Dermis microvascular lymphatic vessel endothelial cell (primary cell): ENCODE measurements around the gene MPP2. TPM values are rescaled to one million over a fixed set of nuclear protein-coding genes. Genes with fewer than 3 reads are reported as not detected.
"Not testable (repeated sequence)": the region's sequence is repeated elsewhere in the genome, so short reads cannot be mapped to it uniquely, and the experiment has no call there.

ENCODE experiments used
- DNase-seq, 2 donors: peaks; one replicate each; pipeline versions ENCODE4 v3.0.0 to v3.0.0-alpha.2; 2010; ENCODE audit warnings: low read depth in 2 of 2
- total RNA-seq: library from RNA; depleted of rRNA; stranded (reverse); fragments of >200 nt; gene quantifications from 2 replicates; pipeline ENCODE4 v1.2.1, GENCODE V29; 2014

The MPP2 gene
- total RNA-seq, 1 donor from 2014 or later, result 0.13 TPM

DNA sequence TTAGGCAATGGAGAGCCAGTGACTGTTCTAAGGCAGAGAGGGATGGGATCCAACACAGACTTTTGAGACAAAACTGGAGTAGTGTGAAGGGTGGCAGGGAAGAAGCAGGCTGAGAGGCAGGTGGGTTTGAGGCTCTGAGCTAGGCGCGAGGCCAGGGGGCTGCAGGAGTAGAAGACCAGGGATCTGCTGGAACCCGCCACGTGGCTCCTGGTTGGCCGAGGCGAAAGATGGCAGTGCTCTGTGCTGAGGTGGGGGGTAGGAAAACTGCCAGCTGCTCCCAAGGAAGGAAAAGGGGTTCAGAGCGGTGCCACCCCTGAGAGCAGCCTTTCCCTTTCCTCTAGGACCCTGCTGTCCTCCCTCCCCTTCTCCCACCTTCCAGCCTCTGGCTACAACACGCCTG, 54.8 kb downstream of the MPP2 start:
- no peak for DNase-seq

DNA sequence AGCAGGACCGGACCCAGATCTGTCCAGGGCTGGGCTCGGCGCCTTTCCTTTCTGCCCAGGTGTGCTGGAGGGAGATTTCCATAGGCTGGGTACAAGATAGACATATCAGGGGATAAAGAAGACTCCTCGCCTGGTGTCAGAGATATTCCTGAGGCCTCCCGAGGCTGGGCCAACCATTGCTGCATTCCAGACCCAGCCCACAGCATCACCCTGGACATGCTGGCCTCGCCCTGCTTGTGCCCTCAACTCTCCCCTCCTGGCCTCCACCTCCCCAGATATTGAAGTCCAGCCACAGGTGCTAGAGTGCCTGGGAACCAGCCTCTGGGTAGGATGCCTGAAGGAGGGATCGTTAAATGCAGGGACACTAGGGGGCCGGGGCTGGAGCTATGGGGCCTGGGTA, 58.2 kb downstream of the MPP2 start:
- no peak for DNase-seq

DNA sequence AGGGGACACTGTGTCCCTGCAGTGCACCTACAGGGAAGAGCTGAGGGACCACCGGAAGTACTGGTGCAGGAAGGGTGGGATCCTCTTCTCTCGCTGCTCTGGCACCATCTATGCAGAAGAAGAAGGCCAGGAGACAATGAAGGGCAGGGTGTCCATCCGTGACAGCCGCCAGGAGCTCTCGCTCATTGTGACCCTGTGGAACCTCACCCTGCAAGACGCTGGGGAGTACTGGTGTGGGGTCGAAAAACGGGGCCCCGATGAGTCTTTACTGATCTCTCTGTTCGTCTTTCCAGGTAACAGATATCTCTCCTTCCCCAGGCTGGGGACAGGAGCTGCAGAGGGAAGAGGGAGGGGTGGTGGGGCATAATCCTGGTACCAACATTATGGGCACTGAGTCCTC, 58.7 kb downstream of the MPP2 start:
- no peak for DNase-seq

DNA sequence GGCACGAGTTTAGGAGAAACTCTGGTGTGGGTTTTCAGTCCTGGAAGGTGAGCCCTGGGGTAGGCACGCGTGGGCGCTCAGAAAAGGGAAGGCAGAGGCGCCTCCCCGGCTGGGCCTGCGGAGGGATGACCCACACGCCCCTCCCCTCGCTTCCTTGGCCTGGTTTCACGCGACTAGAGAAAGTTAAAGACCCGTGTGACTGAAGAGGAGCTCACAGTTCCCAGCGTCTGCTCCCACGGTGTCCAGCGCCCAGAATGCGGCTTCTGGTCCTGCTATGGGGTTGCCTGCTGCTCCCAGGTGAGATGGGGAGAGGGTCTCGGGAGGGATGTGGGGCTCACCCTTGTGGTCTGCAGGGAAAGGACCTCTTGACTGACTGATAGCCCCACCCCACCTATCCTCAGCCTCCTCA, 60.4 kb downstream of the MPP2 start, which contains the start of gene CD300LG:
Gene CD300LG, plus strand, starts transcription at position 214 of the 409 bp plus-strand sequence. Its CDS starts 41 bp downstream, at position 255.
- DNase-seq, result no peak

DNA sequence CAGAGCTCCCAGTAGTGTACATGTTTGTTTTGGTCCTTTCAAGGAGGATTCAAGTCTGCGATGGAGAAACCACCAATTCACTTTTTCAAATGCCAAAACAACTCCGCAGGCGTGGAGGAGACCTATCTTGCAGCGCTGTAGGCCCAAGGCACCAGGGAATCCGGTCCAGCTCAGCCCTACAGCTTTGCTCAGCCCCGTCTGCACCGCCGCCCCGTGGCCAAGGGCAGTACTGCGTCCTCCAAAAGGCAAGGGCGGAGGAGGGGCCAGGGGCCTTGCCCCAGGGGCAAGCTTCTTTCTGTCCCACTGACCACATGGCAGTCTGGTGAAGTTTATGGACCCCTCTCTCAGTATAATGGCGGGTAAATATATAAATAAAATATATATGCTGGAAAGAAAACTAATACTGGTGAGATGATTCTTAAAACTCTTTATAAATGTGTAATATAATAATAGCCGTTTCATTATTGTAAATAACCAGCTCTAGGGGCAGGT, 61.1 kb downstream of the MPP2 start:
- DNase-seq, result peak; percentile 12 to 65

DNA sequence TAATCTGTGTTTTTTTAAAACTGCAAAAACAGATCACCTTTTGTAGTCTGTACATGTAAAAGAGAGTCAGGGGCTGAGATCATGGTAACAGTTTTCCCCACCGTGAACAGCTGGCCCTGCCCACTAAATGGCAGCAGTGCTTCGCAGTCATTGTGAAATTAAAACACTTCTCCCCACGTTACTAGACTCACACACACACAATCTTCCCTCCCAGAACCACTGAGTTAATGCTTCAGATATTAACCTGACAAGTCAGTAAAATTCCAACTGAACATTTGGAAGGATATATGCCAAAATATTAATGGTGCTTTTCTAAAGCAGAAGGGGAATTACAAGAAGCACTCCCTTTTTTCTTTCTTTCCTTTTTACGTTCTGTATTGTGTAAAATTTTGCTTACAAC, 61.6 kb downstream of the MPP2 start:
- DNase-seq, result no peak

DNA sequence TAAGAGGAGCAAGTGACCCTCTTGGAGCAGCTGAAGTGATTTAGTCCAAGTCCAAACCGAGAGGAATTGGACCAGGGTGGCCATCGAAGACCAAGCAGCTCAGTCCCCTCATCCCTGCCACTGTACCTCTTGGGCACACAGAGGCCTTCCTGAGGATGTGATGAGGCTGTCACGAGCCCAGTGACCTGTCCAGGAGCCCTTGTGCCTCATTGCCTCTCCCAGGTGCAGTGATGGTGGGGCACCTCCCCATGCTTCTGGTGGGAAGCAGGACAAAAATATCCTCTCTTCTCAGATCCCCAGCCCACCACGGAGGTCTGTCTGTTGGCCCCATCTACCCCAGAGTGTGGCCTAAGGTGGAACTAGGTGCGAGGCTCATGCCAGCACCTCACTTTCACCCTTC, 63.1 kb downstream of the MPP2 start:
- no peak for DNase-seq

DNA sequence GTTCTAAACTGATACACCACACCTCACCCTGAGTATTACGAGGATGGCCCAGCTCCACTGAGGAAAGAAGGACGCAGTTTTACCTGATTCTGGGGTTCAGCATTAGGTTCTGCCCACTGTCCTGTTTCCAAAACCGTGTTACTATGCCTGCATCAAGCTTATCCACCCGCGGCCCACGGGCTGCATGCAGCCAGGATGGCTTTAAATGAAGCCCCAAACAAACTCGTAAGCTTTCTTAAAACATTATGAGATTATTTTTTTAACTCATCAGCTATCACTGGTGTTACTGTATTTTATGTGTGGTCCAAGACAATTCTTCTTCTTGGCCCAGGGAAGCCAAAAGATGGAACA, 64.4 kb downstream of the MPP2 start:
- DNase-seq, result no peak

DNA sequence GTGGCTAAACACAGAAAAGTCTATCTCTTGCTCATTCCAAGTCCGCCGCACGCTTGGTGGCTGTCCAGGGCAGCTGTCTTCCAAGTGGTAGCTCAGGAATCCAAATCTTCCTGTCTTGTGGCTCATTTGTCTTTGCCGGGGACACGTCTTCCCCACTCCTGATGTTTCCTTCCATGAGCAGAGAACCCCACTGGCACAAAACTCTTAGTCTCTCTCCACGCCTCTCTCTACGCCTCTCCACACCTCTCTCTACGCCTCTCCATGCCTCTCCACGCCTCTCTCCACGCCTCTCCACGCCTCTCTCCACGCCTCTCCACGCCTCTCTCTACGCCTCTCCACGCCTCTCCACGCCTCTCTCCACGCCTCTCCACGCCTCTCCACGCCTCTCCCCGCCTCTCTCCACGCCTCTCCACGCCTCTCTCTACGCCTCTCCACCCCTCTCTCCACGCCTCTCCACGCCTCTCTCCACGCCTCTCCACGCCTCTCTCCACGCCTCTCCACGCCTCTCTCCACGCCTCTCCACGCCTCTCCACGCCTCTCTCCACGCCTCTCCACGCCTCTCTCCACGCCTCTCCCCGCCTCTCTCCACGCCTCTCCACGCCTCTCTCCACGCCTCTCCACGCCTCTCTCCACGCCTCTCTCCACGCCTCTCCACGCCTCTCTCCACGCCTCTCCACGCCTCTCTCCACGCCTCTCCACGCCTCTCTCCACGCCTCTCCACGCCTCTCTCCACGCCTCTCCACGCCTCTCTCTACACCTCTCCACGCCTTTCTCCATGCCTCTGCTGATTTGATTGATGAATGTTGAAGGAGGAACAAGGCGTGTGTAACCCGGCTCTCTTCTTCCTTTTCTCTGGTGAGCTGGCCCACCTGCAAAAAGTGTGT, 65.0 kb downstream of the MPP2 start:
- not testable (repeated sequence) for DNase-seq

DNA sequence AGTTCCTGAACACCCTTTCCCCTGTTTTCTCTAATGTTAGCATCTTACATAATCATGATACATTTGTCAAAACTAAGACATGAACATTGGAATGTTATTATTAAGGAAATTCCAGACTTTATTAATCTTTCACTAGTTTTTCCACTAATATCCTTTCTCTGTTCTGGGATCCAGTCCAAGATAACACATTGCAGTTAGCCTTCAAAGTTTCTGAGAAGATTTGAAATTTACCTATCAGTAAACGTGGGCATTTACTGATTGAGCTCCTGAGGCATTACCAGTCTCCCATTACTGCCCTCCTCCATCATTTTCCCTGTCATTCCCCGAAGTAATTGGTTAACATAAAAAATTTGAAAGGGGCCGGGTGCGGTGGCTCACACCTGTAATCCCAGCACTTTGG, 66.1 kb downstream of the MPP2 start:
- no peak for DNase-seq

DNA sequence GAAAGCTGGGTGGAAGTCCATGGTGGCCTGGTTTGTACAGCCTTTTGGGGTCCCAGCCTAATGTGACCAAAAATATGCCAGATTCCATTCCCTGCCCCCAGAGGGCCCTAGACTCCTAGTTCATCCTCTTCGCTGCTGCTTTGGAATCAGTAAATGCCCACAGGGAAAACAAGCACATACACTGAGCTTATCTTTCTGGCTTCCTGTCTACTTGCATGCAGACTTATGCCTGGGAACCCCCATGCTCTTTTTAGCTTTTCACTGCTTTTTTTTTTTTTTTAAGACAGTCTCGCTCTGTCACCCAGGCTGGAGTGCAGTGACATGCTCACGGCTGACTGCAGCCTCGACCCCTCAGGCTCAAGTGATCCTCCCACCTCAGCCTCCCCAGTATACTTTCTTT, 66.5 kb downstream of the MPP2 start:
- DNase-seq, result peak in 1 of 2 donors; percentile 28

DNA sequence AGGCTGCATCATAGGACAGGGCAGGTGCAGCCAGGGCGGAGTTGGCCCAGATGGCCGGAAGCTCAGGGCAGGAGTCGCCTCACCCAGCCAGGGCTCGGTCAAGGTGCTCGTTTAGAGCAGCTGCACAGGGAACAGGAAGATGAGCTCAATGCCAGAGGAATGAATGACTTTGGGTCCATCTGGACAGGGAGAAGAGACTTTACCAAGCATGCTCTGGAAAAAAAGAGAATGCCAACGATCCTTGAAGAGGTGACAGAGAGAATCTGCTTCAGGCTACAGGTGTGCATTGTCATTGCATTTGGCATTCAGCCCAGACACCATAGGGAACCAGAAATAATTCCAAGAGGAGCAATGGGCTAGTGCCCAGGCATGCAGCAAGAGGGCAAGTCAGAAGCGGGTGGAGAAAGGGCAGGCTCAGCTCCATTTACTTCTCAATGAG, 67.6 kb downstream of the MPP2 start:
- DNase-seq, result peak; percentile 16 to 17

DNA sequence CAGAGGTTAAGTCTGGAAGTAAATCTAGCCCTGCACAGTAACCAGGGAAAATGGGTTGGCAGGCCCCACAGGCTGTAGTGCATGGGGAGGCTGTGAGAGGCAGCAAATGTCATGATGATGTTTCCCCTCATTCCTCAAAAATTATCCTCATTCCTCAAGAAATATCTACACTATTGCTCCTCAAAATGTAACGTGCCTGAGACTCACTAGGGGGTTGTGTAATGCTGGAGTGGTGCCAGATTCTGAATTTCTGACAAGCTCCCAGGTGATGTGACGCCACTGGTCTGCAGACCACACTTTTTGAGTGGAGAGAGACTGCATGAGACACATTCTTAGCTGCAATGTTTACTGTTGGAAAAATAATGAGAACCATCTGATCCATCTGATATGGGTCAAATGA, 73.2 kb downstream of the MPP2 start:
- DNase-seq, result no peak

DNA sequence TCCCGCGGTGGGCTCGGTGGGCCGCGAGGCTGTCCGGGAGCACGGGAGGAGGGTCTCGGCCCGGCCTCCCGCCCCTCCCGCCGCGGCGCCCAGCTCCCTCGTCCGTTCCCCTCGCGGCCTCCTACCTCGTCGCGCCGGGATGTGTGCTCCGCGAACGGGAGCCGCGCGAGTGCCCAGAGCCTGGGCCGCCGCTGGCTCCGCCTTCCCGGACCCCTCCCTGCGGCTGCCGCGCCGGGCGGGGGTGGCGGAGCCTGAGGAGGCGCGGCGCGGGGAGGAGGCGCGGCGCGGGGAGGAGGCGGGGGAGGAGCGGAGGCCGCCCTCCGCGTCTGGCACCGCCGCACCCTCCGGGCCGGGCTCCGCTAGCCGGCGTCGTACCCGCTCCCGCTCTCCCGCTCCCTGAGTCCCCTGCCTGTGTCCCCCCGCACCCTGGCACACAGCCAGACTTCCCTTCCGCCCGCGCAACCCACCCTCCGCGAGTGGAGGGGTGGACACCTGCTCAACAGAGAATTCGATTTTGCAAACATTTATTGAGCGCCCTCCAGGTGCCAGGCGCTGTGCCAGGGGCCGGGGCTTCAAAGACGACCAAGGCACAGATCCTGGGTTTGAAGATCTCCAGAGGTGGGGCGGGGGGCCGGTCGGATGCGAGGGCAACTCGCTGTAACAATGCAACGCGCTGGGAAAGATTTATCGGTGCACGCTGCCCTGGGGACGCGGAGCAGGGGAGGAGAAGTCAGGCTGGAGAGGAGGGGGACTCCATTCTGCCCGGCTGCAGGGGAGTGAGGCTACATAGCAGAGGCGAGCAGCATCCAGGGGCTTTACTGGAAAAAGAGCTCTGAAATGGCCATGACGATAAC, 74.1 kb downstream of the MPP2 start, which contains the start of gene MPP3:
Gene MPP3, minus strand, starts transcription at position 171 of the 854 bp plus-strand sequence. CDS start 1,240 bp downstream, outside the sequence.
- DNase-seq, result peak in 1 of 2 donors; percentile 67

DNA sequence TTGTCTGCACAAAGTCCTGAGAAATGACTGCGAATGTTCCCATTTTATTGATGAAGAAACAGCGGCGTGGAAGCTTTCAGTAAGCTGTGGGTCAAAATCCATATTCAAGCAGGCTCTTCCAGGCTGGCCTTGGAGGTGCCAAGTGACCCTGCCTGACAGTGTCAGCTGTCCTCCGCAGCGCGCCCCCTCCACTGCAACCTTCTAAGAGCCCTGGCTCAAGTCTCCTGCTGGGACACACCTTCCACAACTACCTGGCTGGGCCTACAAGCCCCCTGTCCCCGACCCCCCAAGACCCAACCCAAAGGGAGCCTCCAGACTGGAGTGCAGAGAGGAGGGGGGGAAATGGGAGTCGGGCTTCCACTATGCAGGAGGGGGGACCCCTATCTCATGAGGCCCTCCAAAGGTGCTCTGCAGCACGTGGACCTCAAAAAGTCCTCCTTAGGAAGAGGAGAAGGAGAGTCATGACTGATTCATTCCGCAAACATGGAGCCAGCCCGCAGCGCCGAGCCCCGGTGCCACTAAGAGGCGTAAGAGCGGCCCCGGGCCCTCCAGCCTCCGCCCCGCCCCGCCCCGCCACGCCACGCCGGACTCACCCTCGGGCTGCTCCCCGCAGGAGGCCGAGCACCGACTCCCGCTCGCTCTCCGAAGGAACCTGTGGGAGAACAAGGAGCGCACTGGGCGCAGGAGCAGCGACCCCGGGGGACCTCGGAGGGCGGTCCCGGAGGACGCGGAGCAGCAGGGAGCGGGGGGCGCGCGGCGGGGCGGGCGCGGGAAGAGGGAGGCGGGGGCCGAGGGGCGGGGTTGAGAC, 75.0 kb downstream of the MPP2 start:
- DNase-seq, result peak in 1 of 2 donors; percentile 50

DNA sequence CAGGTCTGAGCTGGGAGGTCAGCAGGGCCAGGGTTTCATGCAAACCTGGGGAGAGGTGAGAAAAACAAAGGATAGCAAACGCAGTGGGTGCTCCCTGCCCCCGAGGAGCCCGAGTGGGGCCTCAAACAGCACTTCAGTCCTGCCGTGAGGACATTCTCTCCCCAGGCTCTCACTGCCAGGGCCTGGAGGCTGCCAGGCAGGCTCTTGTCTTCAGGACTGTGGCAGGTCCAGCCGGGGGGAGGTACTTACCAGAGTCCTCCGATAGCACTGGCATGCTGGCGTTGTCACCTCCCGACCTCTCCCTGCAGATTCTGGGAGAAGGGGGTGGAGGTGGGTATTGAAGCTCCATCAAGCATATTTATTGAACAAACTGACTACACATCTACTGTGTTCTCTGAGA, 75.7 kb downstream of the MPP2 start:
- no peak for DNase-seq

DNA sequence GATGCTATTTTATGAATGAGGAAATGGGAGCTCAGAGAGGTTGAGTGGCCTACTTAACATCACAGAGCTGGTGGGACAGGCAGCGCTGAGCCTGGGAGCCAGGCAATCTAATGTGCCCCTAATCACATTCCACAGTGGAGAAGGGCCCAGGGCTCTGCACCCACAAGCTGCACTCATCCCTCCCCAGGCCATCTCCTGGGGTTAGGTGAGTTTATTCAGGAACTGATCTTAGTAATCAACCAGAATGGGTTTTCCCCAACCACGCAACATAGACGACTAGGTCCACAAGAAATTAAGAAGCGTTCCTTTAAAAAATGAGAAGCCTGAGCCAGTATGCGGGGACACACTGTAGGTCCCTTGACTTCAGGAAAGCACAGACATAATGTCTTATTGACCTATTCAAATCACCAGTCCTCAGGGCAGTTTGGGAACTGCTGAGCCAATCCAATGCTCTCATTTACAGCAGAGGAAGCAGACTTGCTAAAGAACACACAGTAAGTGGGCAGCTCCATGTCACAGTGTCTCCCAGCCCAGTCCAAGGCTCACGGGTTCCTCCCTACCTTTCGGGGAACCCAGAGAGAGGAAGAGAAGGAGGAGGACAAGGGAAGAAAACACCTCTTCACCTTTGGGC, 76.7 kb downstream of the MPP2 start:
- DNase-seq, result no peak

DNA sequence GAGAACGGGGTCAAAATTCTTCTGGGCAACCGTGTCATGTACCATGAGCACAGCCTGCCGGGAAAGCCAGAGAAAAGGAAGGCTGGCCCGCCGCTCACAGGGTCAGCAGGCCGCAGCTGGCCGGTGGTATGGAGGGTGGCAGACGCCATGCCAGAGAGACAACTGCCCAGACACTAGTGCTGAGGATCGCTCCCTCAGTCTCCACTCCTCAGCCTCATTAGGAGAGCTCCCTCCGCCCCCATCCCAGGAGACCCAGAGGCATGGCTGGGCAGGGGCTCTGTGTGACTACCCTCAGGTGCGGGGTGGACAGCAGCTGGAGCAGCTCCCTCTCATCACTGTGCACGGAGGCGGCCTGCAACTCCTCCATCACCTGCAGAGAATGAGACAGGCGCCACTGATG, 77.6 kb downstream of the MPP2 start:
- DNase-seq, result no peak

DNA sequence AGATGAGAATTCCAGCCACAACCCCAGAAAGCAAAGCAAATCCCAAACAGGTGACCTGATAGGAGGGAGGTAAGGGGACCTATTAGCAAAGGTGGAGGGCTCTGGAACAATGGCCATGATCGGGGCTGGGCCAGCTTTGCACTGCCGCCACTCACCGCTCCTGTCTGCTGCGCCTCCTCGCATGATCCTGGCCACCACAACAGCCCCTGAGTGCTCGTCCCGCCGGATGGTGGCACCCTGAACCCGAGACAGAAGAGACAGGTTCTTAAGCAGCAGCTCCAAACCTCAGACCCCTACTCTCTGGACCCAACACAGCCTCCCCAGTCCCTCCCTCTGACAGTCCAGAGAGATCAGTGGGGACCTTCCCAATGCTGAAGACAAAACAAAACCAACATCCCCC, 79.7 kb downstream of the MPP2 start:
- no peak for DNase-seq

DNA sequence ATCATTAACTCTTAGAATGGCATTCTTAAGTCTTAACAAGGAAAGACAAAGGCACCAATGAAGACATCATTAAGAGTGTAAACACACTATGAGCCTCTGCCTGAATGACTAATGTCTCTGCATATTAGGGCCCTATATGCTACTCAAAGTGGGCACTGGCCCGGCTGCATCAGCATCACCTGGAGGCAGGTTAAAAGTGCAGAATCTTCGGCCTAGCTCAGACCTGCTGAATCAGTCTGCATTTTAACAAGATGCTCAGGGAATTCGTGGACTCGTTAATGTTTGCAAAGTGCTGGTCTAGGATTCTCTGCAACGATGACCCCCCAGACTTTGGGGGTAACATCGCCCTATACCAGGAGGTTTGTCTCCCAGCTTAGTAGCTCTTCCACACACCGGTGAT, 81.1 kb downstream of the MPP2 start:
- DNase-seq, result no peak

DNA sequence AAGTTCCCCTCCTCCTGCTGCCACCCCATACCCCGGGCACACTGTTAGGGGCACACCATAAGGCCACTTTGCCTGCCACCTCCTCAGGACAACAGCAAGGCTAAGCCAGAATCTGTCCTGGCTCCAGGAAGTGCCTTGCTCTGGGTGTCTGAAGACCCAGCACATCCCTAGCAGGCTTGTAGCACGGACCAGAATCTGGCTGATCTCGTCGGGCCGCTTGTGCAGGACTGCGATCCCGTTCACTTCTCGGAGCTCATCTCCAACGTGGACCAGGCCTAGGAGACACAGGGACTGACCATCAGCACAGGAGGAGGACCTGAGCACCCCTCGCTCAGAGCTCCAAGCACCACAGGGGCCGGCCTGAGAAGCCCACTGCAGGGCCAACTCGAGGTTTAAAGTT, 81.8 kb downstream of the MPP2 start:
- DNase-seq, result no peak
